ENCODE measurements around the gene SLC46A1. TPM values are rescaled to one million over a fixed set of nuclear protein-coding genes. Genes with fewer than 3 reads are reported as not detected.

Gene SLC46A1
- polyA plus RNA-seq, 1 donor from 2014 or later = 12.3 TPM

DNA sequence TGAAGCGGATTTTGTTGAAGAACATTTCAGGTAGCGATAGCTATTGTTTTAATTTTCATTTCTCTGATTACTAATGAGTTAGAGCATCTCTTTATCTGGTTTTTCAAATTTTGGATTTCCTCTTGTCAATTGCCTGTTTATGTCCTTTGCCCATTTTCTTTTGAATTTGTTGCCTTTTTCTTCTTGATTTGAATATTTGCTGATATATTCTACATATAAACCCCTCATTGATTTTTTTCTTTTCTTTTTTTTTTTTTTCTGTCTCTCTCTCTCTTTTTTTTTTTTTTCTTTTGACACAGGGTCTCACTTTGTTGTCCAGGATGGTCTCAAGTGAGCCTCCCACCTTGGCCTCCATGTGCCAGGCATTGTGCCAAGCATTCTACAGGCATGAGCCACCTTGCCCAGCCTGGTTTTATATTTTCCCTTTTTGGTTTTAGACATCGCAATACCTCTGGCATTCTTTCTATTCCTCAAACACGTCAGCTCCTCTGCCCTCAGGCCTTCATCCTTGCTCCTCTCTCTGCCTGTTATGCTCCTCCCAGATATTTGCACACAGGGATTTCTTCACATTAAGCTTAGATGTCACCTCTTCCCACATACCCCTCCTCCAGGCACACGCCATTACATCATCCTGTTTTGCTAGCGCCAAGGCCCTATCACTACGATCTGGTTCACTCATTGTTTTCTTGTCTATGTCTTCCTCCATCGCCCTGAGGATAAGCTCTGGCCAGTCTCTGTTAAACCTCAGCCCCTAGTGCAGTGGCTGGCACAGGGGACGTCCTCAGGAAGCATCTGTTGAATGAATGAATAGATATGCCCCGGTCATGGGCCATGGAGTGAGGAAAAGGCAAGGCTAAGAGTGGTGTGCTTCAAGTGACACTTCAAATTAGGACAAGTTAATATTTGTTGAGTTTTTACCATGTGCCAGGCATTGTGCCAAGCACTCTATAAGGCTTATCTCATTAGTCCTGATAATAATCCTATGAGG, 25.9 kb downstream of the SLC46A1 start:
- no peak overlapping the region for H3K4me3 ChIP-seq (ENCODE audit: low read length)
- TF ChIP-seq, protein P1, sequence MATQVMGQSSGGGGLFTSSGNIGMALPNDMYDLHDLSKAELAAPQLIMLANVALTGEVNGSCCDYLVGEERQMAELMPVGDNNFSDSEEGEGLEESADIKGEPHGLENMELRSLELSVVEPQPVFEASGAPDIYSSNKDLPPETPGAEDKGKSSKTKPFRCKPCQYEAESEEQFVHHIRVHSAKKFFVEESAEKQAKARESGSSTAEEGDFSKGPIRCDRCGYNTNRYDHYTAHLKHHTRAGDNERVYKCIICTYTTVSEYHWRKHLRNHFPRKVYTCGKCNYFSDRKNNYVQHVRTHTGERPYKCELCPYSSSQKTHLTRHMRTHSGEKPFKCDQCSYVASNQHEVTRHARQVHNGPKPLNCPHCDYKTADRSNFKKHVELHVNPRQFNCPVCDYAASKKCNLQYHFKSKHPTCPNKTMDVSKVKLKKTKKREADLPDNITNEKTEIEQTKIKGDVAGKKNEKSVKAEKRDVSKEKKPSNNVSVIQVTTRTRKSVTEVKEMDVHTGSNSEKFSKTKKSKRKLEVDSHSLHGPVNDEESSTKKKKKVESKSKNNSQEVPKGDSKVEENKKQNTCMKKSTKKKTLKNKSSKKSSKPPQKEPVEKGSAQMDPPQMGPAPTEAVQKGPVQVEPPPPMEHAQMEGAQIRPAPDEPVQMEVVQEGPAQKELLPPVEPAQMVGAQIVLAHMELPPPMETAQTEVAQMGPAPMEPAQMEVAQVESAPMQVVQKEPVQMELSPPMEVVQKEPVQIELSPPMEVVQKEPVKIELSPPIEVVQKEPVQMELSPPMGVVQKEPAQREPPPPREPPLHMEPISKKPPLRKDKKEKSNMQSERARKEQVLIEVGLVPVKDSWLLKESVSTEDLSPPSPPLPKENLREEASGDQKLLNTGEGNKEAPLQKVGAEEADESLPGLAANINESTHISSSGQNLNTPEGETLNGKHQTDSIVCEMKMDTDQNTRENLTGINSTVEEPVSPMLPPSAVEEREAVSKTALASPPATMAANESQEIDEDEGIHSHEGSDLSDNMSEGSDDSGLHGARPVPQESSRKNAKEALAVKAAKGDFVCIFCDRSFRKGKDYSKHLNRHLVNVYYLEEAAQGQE (IDR thresholded peaks at IDR 0.05; ENCODE audit: borderline replicate concordance) = no peak
- no peak for TF ChIP-seq POLR2AphosphoS5 (IDR thresholded peaks at IDR 0.05)
- TF ChIP-seq EZH2 (IDR thresholded peaks at IDR 0.05; ENCODE audit: borderline replicate concordance, insufficient read depth, low read length, poor library complexity, severe bottlenecking) = no peak
- TF ChIP-seq, protein P2, sequence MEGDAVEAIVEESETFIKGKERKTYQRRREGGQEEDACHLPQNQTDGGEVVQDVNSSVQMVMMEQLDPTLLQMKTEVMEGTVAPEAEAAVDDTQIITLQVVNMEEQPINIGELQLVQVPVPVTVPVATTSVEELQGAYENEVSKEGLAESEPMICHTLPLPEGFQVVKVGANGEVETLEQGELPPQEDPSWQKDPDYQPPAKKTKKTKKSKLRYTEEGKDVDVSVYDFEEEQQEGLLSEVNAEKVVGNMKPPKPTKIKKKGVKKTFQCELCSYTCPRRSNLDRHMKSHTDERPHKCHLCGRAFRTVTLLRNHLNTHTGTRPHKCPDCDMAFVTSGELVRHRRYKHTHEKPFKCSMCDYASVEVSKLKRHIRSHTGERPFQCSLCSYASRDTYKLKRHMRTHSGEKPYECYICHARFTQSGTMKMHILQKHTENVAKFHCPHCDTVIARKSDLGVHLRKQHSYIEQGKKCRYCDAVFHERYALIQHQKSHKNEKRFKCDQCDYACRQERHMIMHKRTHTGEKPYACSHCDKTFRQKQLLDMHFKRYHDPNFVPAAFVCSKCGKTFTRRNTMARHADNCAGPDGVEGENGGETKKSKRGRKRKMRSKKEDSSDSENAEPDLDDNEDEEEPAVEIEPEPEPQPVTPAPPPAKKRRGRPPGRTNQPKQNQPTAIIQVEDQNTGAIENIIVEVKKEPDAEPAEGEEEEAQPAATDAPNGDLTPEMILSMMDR (IDR thresholded peaks at IDR 0.05; ENCODE audit: poor library complexity, severe bottlenecking) = no peak
- no peak for TF ChIP-seq TAF1 (IDR thresholded peaks at IDR 0.05; ENCODE audit: low read depth)
- no peak for TF ChIP-seq RAD21 (conservative IDR thresholded peaks at IDR 0.05)
- TF ChIP-seq EP300 (conservative IDR thresholded peaks at IDR 0.05; ENCODE audit: poor library complexity, severe bottlenecking) = no peak
- TF ChIP-seq MXI1 (conservative IDR thresholded peaks at IDR 0.05; ENCODE audit: poor library complexity, severe bottlenecking) = no peak
- no peak for TF ChIP-seq SMC3 (conservative IDR thresholded peaks at IDR 0.05; ENCODE audit: poor library complexity)
- no peak overlapping the region for H3K9ac ChIP-seq (ENCODE audit: low read length)
- no peaks in the 10 kb centered on the region for H3K27me3 ChIP-seq (ENCODE audit: insufficient read depth, low read depth, low read length)
- no peak overlapping the region for H3K27ac ChIP-seq (ENCODE audit: low read length)
- no peaks in the 10 kb centered on the region for H3K9me2 ChIP-seq (ENCODE audit: insufficient read depth, low read length)
- H2AFZ ChIP-seq (ENCODE audit: low read depth, low read length) = no peak overlapping the region
- H3K36me3 ChIP-seq (ENCODE audit: insufficient read depth, low read length) = no peaks in the 10 kb centered on the region
- no peaks in the 10 kb centered on the region for H3K9me3 ChIP-seq (ENCODE audit: low read length)
- peaks cover 6% of the 10 kb centered on the region for H3K79me2 ChIP-seq (replicated peaks; ENCODE audit: insufficient read depth, low read length)
- H4K20me1 ChIP-seq (ENCODE audit: insufficient read depth) = no peaks in the 10 kb centered on the region
- no peaks in the 10 kb centered on the region for H3F3A ChIP-seq (ENCODE audit: insufficient read depth, low read length, poor library complexity, severe bottlenecking)
- H3K4me2 ChIP-seq (ENCODE audit: low read length) = no peak overlapping the region

DNA sequence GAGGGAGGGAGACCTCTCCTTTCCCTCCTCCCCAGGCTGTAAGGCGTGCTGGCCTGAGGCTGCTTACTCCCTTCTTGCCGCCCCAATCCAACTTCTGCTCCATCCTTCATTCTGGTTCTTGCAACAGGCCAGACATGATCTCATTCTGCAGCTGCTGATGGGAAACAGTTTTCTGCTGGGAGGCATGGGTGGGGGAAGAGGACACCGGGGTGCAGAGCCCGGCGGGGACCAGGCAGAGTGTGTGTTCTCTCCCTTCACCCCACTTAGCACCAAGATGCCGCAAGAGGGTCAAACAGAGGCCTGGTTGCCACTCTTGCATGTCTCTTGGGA, 33.1 kb downstream of the SLC46A1 start:
- peaks cover 19% of the 10 kb centered on the region for H3K79me2 ChIP-seq (replicated peaks; ENCODE audit: insufficient read depth, low read length)
- H3K27ac ChIP-seq (ENCODE audit: low read length) = peak overlapping the region; percentile 96
- no peaks in the 10 kb centered on the region for H3K9me2 ChIP-seq (ENCODE audit: insufficient read depth, low read length)
- peak overlapping the region; percentile 92 for H3K4me2 ChIP-seq (ENCODE audit: low read length)
- H2AFZ ChIP-seq (ENCODE audit: low read depth, low read length) = no peak overlapping the region
- H3K9ac ChIP-seq (ENCODE audit: low read length) = peak overlapping the region; percentile 99
- H3F3A ChIP-seq (ENCODE audit: insufficient read depth, low read length, poor library complexity, severe bottlenecking) = peaks cover 3% of the 10 kb centered on the region
- H3K9me3 ChIP-seq (ENCODE audit: low read length) = no peaks in the 10 kb centered on the region
- H4K20me1 ChIP-seq (ENCODE audit: insufficient read depth) = no peaks in the 10 kb centered on the region
- H3K27me3 ChIP-seq (ENCODE audit: insufficient read depth, low read depth, low read length) = no peaks in the 10 kb centered on the region
- TF ChIP-seq EP300 (conservative IDR thresholded peaks at IDR 0.05; ENCODE audit: poor library complexity, severe bottlenecking) = no peak
- TF ChIP-seq, protein P1 (IDR thresholded peaks at IDR 0.05; ENCODE audit: borderline replicate concordance) = no peak
- TF ChIP-seq, protein P2 (IDR thresholded peaks at IDR 0.05; ENCODE audit: poor library complexity, severe bottlenecking) = no peak
- peak overlapping the region; percentile 95 for H3K4me3 ChIP-seq (ENCODE audit: low read length)
- no peaks in the 10 kb centered on the region for H3K36me3 ChIP-seq (ENCODE audit: insufficient read depth, low read length)
